H1 (cell line): ENCODE results near the gene RNF6. TPM values are rescaled to one million over a fixed set of nuclear protein-coding genes. Genes with fewer than 3 reads are reported as not detected.

Experiments used
- CTCF ChIA-PET: fragments of 300-600 bp; sonication (Branson Sonifier 250); formaldehyde crosslinking; loops from one replicate; lab custom pipeline; 2021; ENCODE audit not compliant: partially characterized antibody; lab: Charles Lee
- POLR2A ChIA-PET: fragments of 300-600 bp; sonication (Branson Sonifier 250); formaldehyde crosslinking; loops from one replicate; lab custom pipeline; 2021; ENCODE audit warnings: inconsistent platforms; ENCODE audit not compliant: partially characterized antibody; lab: Charles Lee
- DNase-seq, 2 experiments: peaks; one replicate each; pipeline versions ENCODE4 v3.0.0 to v3.0.0-alpha.2; 2010 to 2022; ENCODE audit warnings: low spot score in 2 of 2, low read depth in 1 of 2, mixed read lengths in 1 of 2
- FAIRE-seq: peaks from 2 replicates; lab custom pipeline; 2011; peaks lifted over from hg19 to GRCh38; lab: Jason Lieb, UNC
- H2AFZ ChIP-seq: 2 replicates; pipeline ENCODE4 v1.8.1; 2012; ENCODE audit warnings: low read length, inconsistent platforms
- H2AK5ac ChIP-seq: 2 replicates; pipeline ENCODE4 v1.6.1; 2013; ENCODE audit warnings: low read depth, low read length
- H2BK120ac ChIP-seq: replicated peaks from 2 replicates; pipeline ENCODE3; 2013; ENCODE audit warnings: low read depth, low read length, inconsistent platforms
- H2BK12ac ChIP-seq: 2 replicates; pipeline ENCODE4 v1.6.1; 2013; ENCODE audit warnings: low read depth, low read length
- H2BK15ac ChIP-seq: 2 replicates; pipeline ENCODE4 v1.6.1; 2013; ENCODE audit warnings: low read length
- H2BK20ac ChIP-seq: 2 replicates; pipeline ENCODE4 v1.6.1; 2013; ENCODE audit warnings: low read length
- H2BK5ac ChIP-seq: 2 replicates; pipeline ENCODE4 v1.6.1; 2013; ENCODE audit warnings: low read depth, low read length
- H3K14ac ChIP-seq: 2 replicates; pipeline ENCODE4 v1.6.1; 2013; ENCODE audit warnings: inconsistent platforms; ENCODE audit not compliant: insufficient read length
- H3K18ac ChIP-seq: 2 replicates; pipeline ENCODE4 v1.6.1; 2013; ENCODE audit warnings: low read length; ENCODE audit errors: extremely low read depth
- H3K23ac ChIP-seq: 2 replicates; pipeline ENCODE4 v1.6.1; 2013; ENCODE audit warnings: inconsistent platforms; ENCODE audit not compliant: insufficient read length
- H3K23me2 ChIP-seq: 2 replicates; pipeline ENCODE4 v1.6.1; 2013; ENCODE audit warnings: low read depth, low read length
- H3K27ac ChIP-seq: 2 replicates; pipeline ENCODE4 v1.6.1; 2011; ENCODE audit warnings: low read depth, low read length, inconsistent platforms
- H3K27me3 ChIP-seq, 4 experiments: replicated peaks in 1 of 4; 1 replicate in 1 of 4; 2 replicates in 3 of 4; pipeline versions ENCODE4 v1.6.1 to v1.8.1; 2011 to 2013; ENCODE audit warnings: low read length in 3 of 4, mild to moderate bottlenecking in 3 of 4, inconsistent platforms in 2 of 4, mixed read lengths in 2 of 4, moderate library complexity in 1 of 4; ENCODE audit not compliant: control insufficient read depth in 3 of 4, insufficient read depth in 3 of 4; ENCODE audit errors: extremely low read depth in 1 of 4
- H3K36me3 ChIP-seq, 4 experiments: 2 replicates each; pipeline versions ENCODE4 v1.6.1 to v1.8.1; 2011 to 2013; ENCODE audit warnings: mild to moderate bottlenecking in 4 of 4, low read length in 3 of 4, moderate library complexity in 2 of 4, control low read depth in 1 of 4, inconsistent platforms in 1 of 4; ENCODE audit not compliant: insufficient read depth in 4 of 4, control insufficient read depth in 2 of 4
- H3K4ac ChIP-seq: replicated peaks from 2 replicates; pipeline ENCODE3; 2013; ENCODE audit warnings: low read length, low read depth, mixed read lengths, inconsistent platforms; ENCODE audit not compliant: insufficient read length
- H3K4me1 ChIP-seq, 4 experiments: replicated peaks in 1 of 4; 1 replicate in 1 of 4; 2 replicates in 3 of 4; pipeline versions ENCODE4 v1.6.1 to v1.8.1; 2011 to 2013; ENCODE audit warnings: low read length in 3 of 4, inconsistent platforms in 2 of 4, mixed read lengths in 1 of 4; ENCODE audit not compliant: insufficient read depth in 4 of 4, control insufficient read depth in 3 of 4
- H3K4me2 ChIP-seq, 2 experiments: 2 replicates each; pipeline versions ENCODE4 v1.6.1 to v1.8.1; 2011 to 2013; ENCODE audit warnings: low read depth in 2 of 2, low read length in 2 of 2, control low read depth in 1 of 2, inconsistent platforms in 1 of 2, mild to moderate bottlenecking in 1 of 2; ENCODE audit not compliant: insufficient read depth in 1 of 2
- H3K4me3 ChIP-seq, 4 experiments: fragments of 200-600, 300-600 bp in 1 of 4; sonication (generic), shearing (Covaris generic), sonication (Bioruptor Twin) in 1 of 4; 2 replicates each; pipeline versions ENCODE4 v1.5.1 to v1.8.1; 2011 to 2016; ENCODE audit warnings: low read length in 4 of 4, low read depth in 3 of 4, control low read depth in 2 of 4, inconsistent platforms in 2 of 4, mild to moderate bottlenecking in 2 of 4, mixed read lengths in 1 of 4, moderate library complexity in 1 of 4; ENCODE audit not compliant: insufficient read depth in 2 of 4; ENCODE audit errors: extremely low read depth in 1 of 4
- H3K56ac ChIP-seq: replicated peaks from 2 replicates; pipeline ENCODE3; 2013; ENCODE audit warnings: low read depth, mild to moderate bottlenecking, mixed read lengths, low read length, inconsistent platforms; ENCODE audit not compliant: insufficient read length
- H3K79me1 ChIP-seq: 2 replicates; pipeline ENCODE4 v1.6.1; 2013; ENCODE audit warnings: low read depth, low read length, control low read depth
- H3K79me2 ChIP-seq, 2 experiments: 2 replicates each; pipeline versions ENCODE4 v1.6.1 to v1.8.1; 2012 to 2013; ENCODE audit warnings: low read length in 2 of 2, mild to moderate bottlenecking in 2 of 2, inconsistent platforms in 1 of 2; ENCODE audit not compliant: insufficient read depth in 2 of 2, control insufficient read depth in 1 of 2
- H3K9ac ChIP-seq, 4 experiments: replicated peaks in 1 of 4; 1 replicate in 1 of 4; 2 replicates in 3 of 4; pipeline versions ENCODE4 v1.6.1 to v1.8.1; 2011 to 2013; ENCODE audit warnings: low read depth in 3 of 4, low read length in 3 of 4, control low read depth in 2 of 4, mild to moderate bottlenecking in 2 of 4, moderate library complexity in 2 of 4, inconsistent platforms in 1 of 4; ENCODE audit errors: extremely low read depth in 1 of 4
- H3K9me3 ChIP-seq, 2 experiments: 2 replicates each; pipeline versions ENCODE4 v1.6.1 to v1.8.1; 2012 to 2013; ENCODE audit warnings: mild to moderate bottlenecking in 2 of 2, moderate library complexity in 2 of 2, control low read depth in 1 of 2, inconsistent platforms in 1 of 2, low read depth in 1 of 2, low read length in 1 of 2, mixed read lengths in 1 of 2; ENCODE audit not compliant: insufficient read depth in 2 of 2
- H4K20me1 ChIP-seq, 2 experiments: replicated peaks in 1 of 2; 2 replicates each; pipeline versions ENCODE3 to v1.8.1; 2011 to 2013; ENCODE audit warnings: inconsistent platforms in 2 of 2, low read length in 2 of 2, mild to moderate bottlenecking in 1 of 2; ENCODE audit not compliant: insufficient read depth in 2 of 2, control insufficient read depth in 1 of 2
- H4K5ac ChIP-seq: 2 replicates; pipeline ENCODE4 v1.6.1; 2013; ENCODE audit warnings: low read length, low read depth, mixed read lengths, inconsistent platforms; ENCODE audit not compliant: insufficient read length
- H4K8ac ChIP-seq: 2 replicates; pipeline ENCODE4 v1.8.0; 2013; ENCODE audit warnings: mild to moderate bottlenecking, moderate library complexity, low read length, inconsistent platforms; ENCODE audit not compliant: insufficient read depth; ENCODE audit errors: extremely low read depth
- H4K91ac ChIP-seq: replicated peaks from 2 replicates; pipeline ENCODE3; 2013; ENCODE audit warnings: low read length, mixed read lengths, inconsistent platforms; ENCODE audit not compliant: insufficient read length
- ATF3 ChIP-seq: IDR thresholded peaks from 2 replicates; pipeline ENCODE4 v1.6.1; 2011; ENCODE audit warnings: low read depth, mild to moderate bottlenecking, low read length; ENCODE audit not compliant: insufficient read depth
- SIX5 ChIP-seq: IDR thresholded peaks from 2 replicates; pipeline ENCODE4 v1.6.1; 2011; ENCODE audit warnings: mild to moderate bottlenecking, low read depth, low read length
- TBP ChIP-seq: IDR thresholded peaks from 2 replicates; pipeline ENCODE4 v1.6.1; 2011; ENCODE audit warnings: low read depth, low read length, improper control_type of control experiment
- WGBS, 2 experiments: shearing (Covaris generic) in 1 of 2; methylation state at CpG; one replicate each; pipeline versions ENCODE4 v1.1.6 to v1.1.7; 2013 to 2015; ENCODE audit warnings: low lambda C conversion rate in 2 of 2, mixed read lengths in 2 of 2, inconsistent platforms in 1 of 2, low coverage in 1 of 2, missing lambda C conversion rate in 1 of 2; ENCODE audit not compliant: insufficient replicate concordance in 2 of 2, insufficient coverage in 1 of 2, insufficient read length in 1 of 2; ENCODE audit errors: extremely low coverage in 1 of 2, missing lambda C conversion rate in 1 of 2; 5-methylcytosine and 5-hydroxymethylcytosine counted together
- polyA plus RNA-seq, 7 experiments: library from polyadenylated mRNA; depleted of rRNA in 3 of 7; stranded (reverse) in 5 of 7; unstranded in 2 of 7; fragments of >200 nt in 5 of 7; fragments of 200-250 nt in 2 of 7; gene quantifications; 1 replicate in 5 of 7; 2 replicates in 1 of 7; 4 replicates in 1 of 7; pipeline versions ENCODE4 v1.2.1 to v1.2.3, GENCODE V29; 2011 to 2013; ENCODE audit warnings: missing spikeins in 2 of 7, mixed read lengths in 2 of 7
- total RNA-seq: library from RNA; stranded (reverse); fragmentation: NEBNext Ultra II Directional; extraction: Animal tissue kit (Norgen Biotek cat#: 25700); gene quantifications from 2 replicates; pipeline ENCODE4 v1.2.1, GENCODE V29; 2021

RNF6 gene
- total and polyA plus RNA-seq, 2 of the 8 experiments (the other 6 are each of a cell fraction or from before 2014, with no cell fraction given) = 4.0 to 13.8 TPM

DNA sequence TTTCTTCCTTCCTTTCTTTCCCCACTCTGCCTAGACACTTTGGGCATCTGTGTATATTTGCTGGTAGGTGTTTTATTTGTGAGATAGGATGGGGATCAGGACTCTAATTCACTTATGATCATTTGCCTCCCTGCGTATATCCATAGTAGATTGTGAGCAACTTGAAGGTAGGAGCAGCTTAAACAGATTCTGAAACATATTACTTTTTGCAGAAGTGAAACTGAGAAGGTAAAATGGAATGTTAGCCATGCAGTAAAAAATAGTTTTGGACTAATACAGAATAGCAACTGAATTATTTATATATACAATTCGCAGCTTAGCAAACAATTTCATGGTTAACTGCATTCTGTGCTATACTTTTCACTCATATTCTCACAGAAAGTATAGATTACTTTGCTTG lies 38.7 kb downstream of the RNF6 start:
- H2AFZ ChIP-seq = no peak overlapping the region
- no peak overlapping the region for H4K8ac ChIP-seq
- no peak overlapping the region for H3K27ac ChIP-seq
- H2BK20ac ChIP-seq = no peak overlapping the region
- CTCF ChIA-PET = interaction anchor here (0.6 to 1.6 kb wide), 3 partner anchors 317 to 1069 kb away, joined by 3 read pairs; no protein-coding TSS in a partner anchor
- H3K23me2 ChIP-seq = peaks cover 4% of the 10 kb centered on the region; the same call in 1 of the 2 replicates
- no peak for DNase-seq
- no peak for FAIRE-seq
- H3K4me2 ChIP-seq = no peak overlapping the region
- H3K23ac ChIP-seq = no peak overlapping the region
- H3K18ac ChIP-seq = no peak overlapping the region
- no peak overlapping the region for H3K56ac ChIP-seq
- H2BK5ac ChIP-seq = no peak overlapping the region
- H2BK12ac ChIP-seq = no peak overlapping the region
- H2BK15ac ChIP-seq = no peak overlapping the region
- no peaks in the 10 kb centered on the region for H3K36me3 ChIP-seq
- H2BK120ac ChIP-seq = no peak overlapping the region
- no peak overlapping the region for H3K4ac ChIP-seq
- no peaks in the 10 kb centered on the region for H3K9me3 ChIP-seq
- no peak overlapping the region for H4K91ac ChIP-seq
- TF ChIP-seq ATF3 = no peak
- no peak for TF ChIP-seq SIX5
- TF ChIP-seq TBP = no peak
- TF ChIP-seq, all 59 proteins: peak for 0
- Histone ChIP-seq H3K14ac (no peak overlapping the region), H3K27me3 (peaks cover 0 to 7% (median 1%) of the 10 kb centered on the region in 4 experiments; a peak in 4 of 7 replicates), H3K79me2 (no peaks in the 10 kb centered on the region), H3K4me1 (peaks cover 0 to 4% (median 1%) of the 10 kb centered on the region in 4 experiments; a peak in 2 of 7 replicates), H4K5ac (no peak overlapping the region), H4K20me1 (no peaks in the 10 kb centered on the region), H3K79me1 (no peaks in the 10 kb centered on the region), H3K9ac (no peak overlapping the region), H3K4me3 (no peak overlapping the region), H2AK5ac (no peak overlapping the region)
- POLR2A ChIA-PET = no interaction called here
- WGBS, 2 experiments = 100% methylated on average over 2 of the region's 2 CpGs; no CpG with 5 or more reads in 1 of the 2 experiments
